Measurements from ENCODE around the gene TIRAP.
"Not testable (repeated sequence)": the region's sequence is repeated elsewhere in the genome, so short reads cannot be mapped to it uniquely, and the experiment has no call there.

The TIRAP gene

DNA sequence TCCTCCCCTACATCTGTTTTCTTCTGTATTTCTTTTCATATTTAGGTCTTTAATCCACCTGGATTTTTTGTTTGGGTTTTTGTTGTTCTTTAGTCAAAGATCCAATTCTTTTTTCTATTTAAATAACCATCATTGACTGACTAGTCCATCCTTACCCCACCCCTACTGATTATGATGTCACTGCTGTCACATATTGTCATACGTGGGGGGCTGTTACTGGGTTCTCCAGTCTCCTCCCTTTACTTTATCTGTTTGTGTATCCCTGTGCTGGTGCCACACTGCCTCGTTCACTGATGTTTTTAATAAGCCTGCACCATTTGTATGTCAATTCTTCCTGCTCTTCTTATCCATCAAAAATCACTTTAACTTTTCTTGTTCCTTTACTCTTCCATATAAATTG lies 14.1 kb downstream of the TIRAP start:
- no peak for TF ChIP-seq CTCF (IDR thresholded peaks at IDR 0.05; ENCODE audit: low read length, missing control alignments)
- DNase-seq (ENCODE audit: low read depth) = no peak
- no peak overlapping the region for H3K4me3 ChIP-seq (replicated peaks; ENCODE audit: low read depth, low read length)

GRCh38 chr11:126303623-126304456 lies 20.9 kb downstream of the TIRAP start, which contains the start of gene DCPS:
TSS of gene DCPS (plus strand) at chr11:126304060. CDS start at chr11:126304081, 21 bp downstream.
- DNase-seq (ENCODE audit: low read depth) = peak; percentile 91
- H3K4me3 ChIP-seq (replicated peaks; ENCODE audit: low read depth, low read length) = peak within 1 kb of the TSS; percentile 89
- TF ChIP-seq CTCF (IDR thresholded peaks at IDR 0.05; ENCODE audit: low read length, missing control alignments) = no peak

DNA sequence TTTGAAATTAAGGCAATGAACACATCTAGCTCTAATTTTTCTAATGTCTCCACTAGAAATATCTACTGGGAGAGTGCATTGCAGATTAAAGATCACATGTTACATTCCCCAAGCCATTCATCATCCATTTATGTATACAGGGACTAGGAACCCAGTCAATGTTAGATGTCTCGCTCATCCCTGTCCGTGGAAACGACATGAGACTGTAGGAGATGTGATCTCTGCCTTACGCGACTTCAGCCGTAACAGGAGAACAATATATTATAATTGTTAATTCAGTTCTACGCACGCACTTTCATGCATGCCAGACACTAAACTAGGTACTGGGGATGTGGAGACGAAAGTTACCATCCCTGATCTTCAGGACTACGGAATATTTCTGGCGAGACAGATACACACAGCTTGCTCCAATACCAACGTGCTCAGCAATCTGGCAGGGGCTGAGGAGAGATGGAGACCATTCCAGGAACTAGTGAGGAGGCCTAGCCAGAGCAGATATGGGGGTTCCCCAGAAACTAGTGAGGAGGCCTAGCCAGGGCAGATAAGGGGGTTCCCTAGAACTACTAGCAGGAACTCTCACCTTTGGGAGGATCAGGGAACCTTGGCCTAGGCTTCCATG lies 21.7 kb downstream of the TIRAP start:
- peak overlapping the region; percentile 89 for H3K4me3 ChIP-seq (replicated peaks; ENCODE audit: low read depth, low read length)
- DNase-seq (ENCODE audit: low read depth) = no peak
- no peak for TF ChIP-seq CTCF (IDR thresholded peaks at IDR 0.05; ENCODE audit: low read length, missing control alignments)

- no peak for DNase-seq (ENCODE audit: low read depth)
- no peak overlapping the region for H3K4me3 ChIP-seq (replicated peaks; ENCODE audit: low read depth, low read length)
- TF ChIP-seq CTCF (IDR thresholded peaks at IDR 0.05; ENCODE audit: low read length, missing control alignments) = no peak
These were observed 22.8 kb downstream of the TIRAP start for GRCh38 chr11:126305699-126306098.

- peak; percentile 59 for TF ChIP-seq CTCF (IDR thresholded peaks at IDR 0.05; ENCODE audit: low read length, missing control alignments)
- H3K4me3 ChIP-seq (replicated peaks; ENCODE audit: low read depth, low read length) = no peak overlapping the region
- peak; percentile 73 for DNase-seq (ENCODE audit: low read depth)
These were observed 24.8 kb downstream of the TIRAP start for GRCh38 chr11:126307706-126308105.

DNA sequence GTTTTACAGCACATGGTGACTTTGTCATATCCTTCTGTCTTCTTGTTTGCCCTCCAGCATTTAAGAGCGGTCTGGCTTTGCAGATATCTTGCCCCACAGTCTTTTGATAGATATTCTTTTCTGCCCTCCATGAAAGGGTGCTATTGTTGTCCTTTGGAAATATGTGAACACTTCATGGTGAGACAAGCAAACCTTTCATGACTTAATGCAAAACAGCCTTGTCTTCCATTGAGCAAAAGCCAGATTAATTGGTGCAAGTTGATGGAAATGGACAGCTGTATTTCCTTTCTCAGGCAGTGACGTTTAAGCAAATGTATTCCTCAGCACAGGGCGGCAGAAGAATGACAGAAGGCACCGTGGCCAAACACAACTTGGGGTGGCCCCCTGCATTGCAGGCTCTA lies 25.4 kb downstream of the TIRAP start:
- H3K4me3 ChIP-seq (replicated peaks; ENCODE audit: low read depth, low read length) = no peak overlapping the region
- DNase-seq (ENCODE audit: low read depth) = no peak
- TF ChIP-seq CTCF (IDR thresholded peaks at IDR 0.05; ENCODE audit: low read length, missing control alignments) = no peak

GRCh38 chr11:126308771-126309170 lies 25.9 kb downstream of the TIRAP start:
- H3K4me3 ChIP-seq (replicated peaks; ENCODE audit: low read depth, low read length); DNase-seq (ENCODE audit: low read depth): not testable (repeated sequence)
